ENCODE measurements around the gene CEP19.

DNA sequence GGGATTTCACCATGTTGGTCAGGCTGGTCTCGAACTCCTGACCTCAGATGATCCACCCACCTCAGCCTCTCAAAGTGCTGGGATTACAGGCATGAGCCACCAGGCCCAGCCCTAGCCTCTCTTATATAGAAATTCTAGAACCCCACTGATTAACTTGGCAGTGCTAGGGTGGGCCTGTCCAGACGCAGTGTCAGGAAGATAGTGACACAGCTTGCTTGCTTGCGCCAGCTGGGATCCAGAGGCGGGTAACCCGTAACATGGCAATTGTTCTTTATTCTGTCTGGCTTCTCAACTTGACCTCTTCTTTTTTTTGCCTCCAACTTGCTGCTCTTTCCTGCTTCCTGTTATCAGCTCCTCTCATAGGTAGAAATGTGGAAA, 16.2 kb downstream of the CEP19 start:
- TF ChIP-seq, protein P1, sequence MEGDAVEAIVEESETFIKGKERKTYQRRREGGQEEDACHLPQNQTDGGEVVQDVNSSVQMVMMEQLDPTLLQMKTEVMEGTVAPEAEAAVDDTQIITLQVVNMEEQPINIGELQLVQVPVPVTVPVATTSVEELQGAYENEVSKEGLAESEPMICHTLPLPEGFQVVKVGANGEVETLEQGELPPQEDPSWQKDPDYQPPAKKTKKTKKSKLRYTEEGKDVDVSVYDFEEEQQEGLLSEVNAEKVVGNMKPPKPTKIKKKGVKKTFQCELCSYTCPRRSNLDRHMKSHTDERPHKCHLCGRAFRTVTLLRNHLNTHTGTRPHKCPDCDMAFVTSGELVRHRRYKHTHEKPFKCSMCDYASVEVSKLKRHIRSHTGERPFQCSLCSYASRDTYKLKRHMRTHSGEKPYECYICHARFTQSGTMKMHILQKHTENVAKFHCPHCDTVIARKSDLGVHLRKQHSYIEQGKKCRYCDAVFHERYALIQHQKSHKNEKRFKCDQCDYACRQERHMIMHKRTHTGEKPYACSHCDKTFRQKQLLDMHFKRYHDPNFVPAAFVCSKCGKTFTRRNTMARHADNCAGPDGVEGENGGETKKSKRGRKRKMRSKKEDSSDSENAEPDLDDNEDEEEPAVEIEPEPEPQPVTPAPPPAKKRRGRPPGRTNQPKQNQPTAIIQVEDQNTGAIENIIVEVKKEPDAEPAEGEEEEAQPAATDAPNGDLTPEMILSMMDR (IDR thresholded peaks at IDR 0.05 in 4 of 5, conservative IDR thresholded peaks at IDR 0.05 in 1 of 5) = no peak
- TF ChIP-seq POLR2A (IDR thresholded peaks at IDR 0.05) = no peak

Measured in gastrocnemius medialis (tissue), 4 donors.